HEK293 (cell line): ENCODE data around the gene PSMC5.

Source experiments
- CTCF ChIA-PET: fragments of 350-600 bp; formaldehyde crosslinking; extraction: SDS; loops from one replicate; lab custom pipeline; 2021; ENCODE audit warnings: antibody characterized with exemption; lab: Yijun Ruan, JAX
- POLR2A ChIA-PET: fragments of 300-600 bp; formaldehyde crosslinking; extraction: SDS; loops from one replicate; lab custom pipeline; 2020; ENCODE audit warnings: antibody characterized with exemption, inconsistent platforms; lab: Yijun Ruan, JAX
- H3K27ac ChIP-seq: fragments of 200-500 bp; sonication (Bioruptor generic); 2 replicates; pipeline ENCODE4 v1.5.1; 2014; ENCODE audit warnings: low read depth, low read length, control low read depth, inconsistent platforms; ENCODE audit errors: extremely low read depth
- H3K36me3 ChIP-seq, 2 experiments: fragments of 200-500 bp in 1 of 2; sonication (Bioruptor generic) in 1 of 2; 1 replicate in 1 of 2; 2 replicates in 1 of 2; pipeline ENCODE4 v1.5.1; 2014 to 2017; ENCODE audit warnings: inconsistent platforms in 2 of 2, low read length in 2 of 2; ENCODE audit not compliant: control insufficient read depth in 2 of 2, insufficient read depth in 1 of 2
- H3K4me1 ChIP-seq: fragments of 200-500 bp; sonication (Bioruptor generic); 2 replicates; pipeline ENCODE4 v1.5.1; 2014; ENCODE audit warnings: mild to moderate bottlenecking, low read length, inconsistent platforms; ENCODE audit not compliant: control insufficient read depth, insufficient read depth
- H3K4me3 ChIP-seq: 2 replicates; pipeline ENCODE4 v1.5.1; 2011; ENCODE audit warnings: low read depth, mild to moderate bottlenecking, control low read depth, low read length, moderate library complexity
- H3K9me3 ChIP-seq: fragments of 200-500 bp; sonication (Bioruptor generic); 2 replicates; pipeline ENCODE4 v1.5.1; 2014; ENCODE audit warnings: low read depth, low read length, inconsistent platforms; ENCODE audit not compliant: control insufficient read depth, insufficient read depth
- BCL11B ChIP-seq: fragments of 450-650 bp; formaldehyde crosslinking; IDR thresholded peaks from 2 replicates; pipeline ENCODE4 v1.5.1; 2016; ENCODE audit warnings: low read depth, missing biosample characterization, missing genetic modification characterization
- EGR2 ChIP-seq: fragments of 450-650 bp; formaldehyde crosslinking; IDR thresholded peaks from 2 replicates; pipeline ENCODE4 v1.5.1; 2016; ENCODE audit warnings: low read depth, missing biosample characterization, missing genetic modification characterization
- KLF1 ChIP-seq: fragments of 450-650 bp; formaldehyde crosslinking; IDR thresholded peaks from 2 replicates; pipeline ENCODE4 v1.5.1; 2016; ENCODE audit warnings: missing biosample characterization, missing genetic modification characterization
- KLF10 ChIP-seq: fragments of 450-650 bp; IDR thresholded peaks from 2 replicates; pipeline ENCODE4 v1.5.1; 2018; ENCODE audit warnings: missing biosample characterization, mild to moderate bottlenecking, missing genetic modification characterization
- OVOL3 ChIP-seq: fragments of 450-650 bp; formaldehyde crosslinking; IDR thresholded peaks from 2 replicates; pipeline ENCODE4 v1.5.1; 2016; ENCODE audit warnings: missing biosample characterization, missing genetic modification characterization
- PRDM1 ChIP-seq: fragments of 450-650 bp; formaldehyde crosslinking; IDR thresholded peaks from 2 replicates; pipeline ENCODE4; 2016; ENCODE audit warnings: missing biosample characterization, missing genetic modification characterization
- ZBTB6 ChIP-seq: fragments of 450-650 bp; formaldehyde crosslinking; IDR thresholded peaks from 2 replicates; pipeline ENCODE4 v1.5.1; 2017; ENCODE audit warnings: missing biosample characterization, missing genetic modification characterization
- ZIC2 ChIP-seq: fragments of 450-650 bp; formaldehyde crosslinking; IDR thresholded peaks from 2 replicates; pipeline ENCODE4 v1.5.1; 2016; ENCODE audit warnings: missing biosample characterization, missing genetic modification characterization
- ZNF10 ChIP-seq: fragments of 450-650 bp; formaldehyde crosslinking; IDR thresholded peaks from 2 replicates; pipeline ENCODE4 v1.5.1; 2017; ENCODE audit warnings: missing biosample characterization, missing genetic modification characterization
- ZNF211 ChIP-seq: fragments of 450-650 bp; formaldehyde crosslinking; IDR thresholded peaks from 2 replicates; pipeline ENCODE4 v1.5.1; 2016; ENCODE audit warnings: low read depth, missing biosample characterization, missing genetic modification characterization
- ZNF248 ChIP-seq: fragments of 450-650 bp; formaldehyde crosslinking; IDR thresholded peaks from 2 replicates; pipeline ENCODE4 v1.5.1; 2017; ENCODE audit warnings: missing biosample characterization, missing genetic modification characterization
- ZNF596 ChIP-seq: fragments of 450-650 bp; IDR thresholded peaks from 2 replicates; pipeline ENCODE4 v1.5.0; 2018; ENCODE audit warnings: missing biosample characterization, mild to moderate bottlenecking, missing genetic modification characterization, moderate library complexity
- ZNF629 ChIP-seq: fragments of 450-650 bp; formaldehyde crosslinking; IDR thresholded peaks from 2 replicates; pipeline ENCODE4 v1.5.1; 2017; ENCODE audit warnings: missing biosample characterization, missing genetic modification characterization
- ZNF654 ChIP-seq: fragments of 450-650 bp; formaldehyde crosslinking; IDR thresholded peaks from 2 replicates; pipeline ENCODE4 v1.5.1; 2016; ENCODE audit warnings: low read depth, missing biosample characterization, missing genetic modification characterization
- ZNF701 ChIP-seq: fragments of 450-650 bp; formaldehyde crosslinking; IDR thresholded peaks from 2 replicates; pipeline ENCODE4 v1.5.1; 2016; ENCODE audit warnings: missing biosample characterization, missing genetic modification characterization
- ZNF792 ChIP-seq: fragments of 450-650 bp; formaldehyde crosslinking; IDR thresholded peaks from 2 replicates; pipeline ENCODE4 v1.5.1; 2016; ENCODE audit warnings: missing biosample characterization, missing genetic modification characterization
- ZXDB ChIP-seq: fragments of 450-650 bp; formaldehyde crosslinking; IDR thresholded peaks from 2 replicates; pipeline ENCODE4 v1.5.1; 2016; ENCODE audit warnings: missing biosample characterization, missing genetic modification characterization

Gene PSMC5

GRCh38 chr17:63786117-63786516, 41.1 kb upstream of the PSMC5 start:
- Histone ChIP-seq H3K4me3 (no peak overlapping the region), H3K9me3 (no peaks in the 10 kb centered on the region), H3K4me1 (no peaks in the 10 kb centered on the region; the same call in 1 of the 2 replicates), H3K27ac (no peak overlapping the region), H3K36me3 (peaks cover 65 to 90% of the 10 kb centered on the region in 2 experiments)
- POLR2A ChIA-PET, result interaction anchor here (2.1 kb wide), 1 partner anchor 12 kb away, joined by 10 read pairs; the partner anchor contains the start of genes CCDC47 and DDX42
- CTCF ChIA-PET, result no interaction called here
- no peak for TF ChIP-seq ZNF701 (tag by site-specific recombination)
- no peak for TF ChIP-seq ZNF248
- TF ChIP-seq ZNF654 (tag by site-specific recombination), result no peak
- TF ChIP-seq ZBTB6 (tag by site-specific recombination), result no peak
- no peak for TF ChIP-seq ZNF792 (tag by site-specific recombination)
- no peak for TF ChIP-seq ZXDB
- TF ChIP-seq ZNF629 (tag by site-specific recombination), result no peak
- TF ChIP-seq, all 188 proteins: peak for 0

- TF ChIP-seq ZNF596 (tag by site-specific recombination) (no peak), KLF1 (tag by site-specific recombination) (peak; percentile 76)
- no peaks in the 10 kb centered on the region for H3K9me3 ChIP-seq
- H3K4me3 ChIP-seq, result no peak overlapping the region
- H3K36me3 ChIP-seq, result peaks cover 76 to 94% of the 10 kb centered on the region in 2 experiments
- ChIA-PET POLR2A (interaction anchor here (1.1 to 2.1 kb wide), 3 partner anchors 11 to 14 kb away, joined by 3 to 10 read pairs (median 6); partner anchors contain the start of genes CCDC47 and DDX42), CTCF (no interaction called here)
- 0 out of 2 replicates have a peak overlapping the region, but pooled peaks have one; percentile 31 for H3K27ac ChIP-seq
- no peaks in the 10 kb centered on the region; the same call in 1 of the 2 replicates for H3K4me1 ChIP-seq
Observed at GRCh38 chr17:63786971-63787711, 40.1 kb upstream of the PSMC5 start.

- Histone ChIP-seq H3K4me3 (no peak overlapping the region), H3K4me1 (no peaks in the 10 kb centered on the region), H3K9me3 (no peaks in the 10 kb centered on the region), H3K27ac (no peak overlapping the region), H3K36me3 (peaks cover 93 to 96% of the 10 kb centered on the region in 2 experiments)
- TF ChIP-seq ZNF211 (tag by site-specific recombination), result peak; percentile 89
- no peak for TF ChIP-seq BCL11B
- no peak for TF ChIP-seq ZIC2 (tag by site-specific recombination)
- no peak for TF ChIP-seq ZNF10 (tag by site-specific recombination)
- TF ChIP-seq EGR2 (tag by site-specific recombination), result no peak
- TF ChIP-seq PRDM1 (tag by site-specific recombination), result no peak
- TF ChIP-seq KLF10, result no peak
- TF ChIP-seq ZNF629 (tag by site-specific recombination), result no peak
- TF ChIP-seq OVOL3 (tag by site-specific recombination), result no peak
- POLR2A ChIA-PET, result interaction anchor here (2.8 kb wide), 1 partner anchor 17 kb away, joined by 8 read pairs; the partner anchor contains the start of genes CCDC47 and DDX42
- CTCF ChIA-PET, result interaction anchor here (0.6 to 1.5 kb wide), 3 partner anchors 10 to 113 kb away, joined by 3 to 5 read pairs (median 5); partner anchors contain the start of gene DDX42
Observed at GRCh38 chr17:63790057-63790456, 37.2 kb upstream of the PSMC5 start.
